Memory B cell (primary cell): Measurements from ENCODE around the gene PIK3C2G.

ENCODE experiments used
- ATAC-seq: fragments of 150-1000 bp; cut with Tn5 transposase; 2 replicates; pipeline ENCODE4 v1.10.0; 2021; ENCODE audit warnings: low read depth, mild to moderate bottlenecking, moderate library complexity
- DNase-seq, 2 donors: peaks; one replicate each; pipeline ENCODE4 v3.0.0; 2022; ENCODE audit warnings: low spot score in 2 of 2
- H3K27ac Mint-ChIP-seq: one replicate; pipeline ENCODE4 v1.8.0; 2022; ENCODE audit warnings: mild to moderate bottlenecking, moderate library complexity, mixed read lengths
- H3K27me3 Mint-ChIP-seq: one replicate; pipeline ENCODE4 v1.8.0; 2022; ENCODE audit warnings: mixed read lengths
- H3K36me3 Mint-ChIP-seq: one replicate; pipeline ENCODE4 v1.8.0; 2022; ENCODE audit warnings: mild to moderate bottlenecking, mixed read lengths
- H3K4me1 Mint-ChIP-seq: one replicate; pipeline ENCODE4 v1.8.0; 2022; ENCODE audit warnings: mixed read lengths
- H3K4me3 Mint-ChIP-seq: one replicate; pipeline ENCODE4 v1.8.0; 2022; ENCODE audit warnings: mild to moderate bottlenecking, moderate library complexity, mixed read lengths
- H3K9me3 Mint-ChIP-seq: one replicate; pipeline ENCODE4 v1.8.0; 2022; ENCODE audit warnings: mixed read lengths

The PIK3C2G gene

GRCh38 chr12:18629916-18630315 lies 368.6 kb downstream of the PIK3C2G start:
- no peak overlapping the region for H3K4me3 Mint-ChIP-seq
- no peaks in the 10 kb centered on the region for H3K27me3 Mint-ChIP-seq
- DNase-seq (no peak), ATAC-seq (no peak)
- peaks cover 13% of the 10 kb centered on the region for H3K9me3 Mint-ChIP-seq
- no peaks in the 10 kb centered on the region for H3K36me3 Mint-ChIP-seq
- no peak overlapping the region for H3K27ac Mint-ChIP-seq
- H3K4me1 Mint-ChIP-seq = no peaks in the 10 kb centered on the region

GRCh38 chr12:18631339-18631738 lies 370.0 kb downstream of the PIK3C2G start:
- no peak for ATAC-seq
- Mint-ChIP-seq H3K27ac (no peak overlapping the region), H3K9me3 (peaks cover 12% of the 10 kb centered on the region)

GRCh38 chr12:18632848-18633247 lies 371.5 kb downstream of the PIK3C2G start:
- Mint-ChIP-seq H3K27ac (no peak overlapping the region), H3K9me3 (peaks cover 9% of the 10 kb centered on the region), H3K36me3 (no peaks in the 10 kb centered on the region), H3K27me3 (no peaks in the 10 kb centered on the region), H3K4me1 (no peaks in the 10 kb centered on the region), H3K4me3 (no peak overlapping the region)
- ATAC-seq (no peak), DNase-seq (no peak)

More at GRCh38 chr12:18631339-18631738, 370.0 kb downstream of the PIK3C2G start:
- no peak for DNase-seq
- H3K27me3 Mint-ChIP-seq = no peaks in the 10 kb centered on the region
- H3K4me1 Mint-ChIP-seq = no peaks in the 10 kb centered on the region
- H3K4me3 Mint-ChIP-seq = no peak overlapping the region
- H3K36me3 Mint-ChIP-seq = no peaks in the 10 kb centered on the region

- H3K4me3 Mint-ChIP-seq = no peak overlapping the region
These were observed 373.1 kb downstream of the PIK3C2G start for GRCh38 chr12:18634382-18634781.

GRCh38 chr12:18640321-18640955 lies 379.1 kb downstream of the PIK3C2G start:
- ATAC-seq = no peak
- H3K27me3 Mint-ChIP-seq = no peaks in the 10 kb centered on the region
- no peak overlapping the region for H3K4me3 Mint-ChIP-seq
- no peak for DNase-seq
- H3K9me3 Mint-ChIP-seq = peaks cover 10% of the 10 kb centered on the region
- H3K36me3 Mint-ChIP-seq = no peaks in the 10 kb centered on the region
- H3K4me1 Mint-ChIP-seq = no peaks in the 10 kb centered on the region
- no peak overlapping the region for H3K27ac Mint-ChIP-seq

More at GRCh38 chr12:18634382-18634781, 373.1 kb downstream of the PIK3C2G start:
- Mint-ChIP-seq H3K27ac (no peak overlapping the region), H3K27me3 (no peaks in the 10 kb centered on the region), H3K9me3 (peaks cover 10% of the 10 kb centered on the region), H3K4me1 (no peaks in the 10 kb centered on the region), H3K36me3 (no peaks in the 10 kb centered on the region)
- DNase-seq = no peak
- no peak for ATAC-seq

DNA sequence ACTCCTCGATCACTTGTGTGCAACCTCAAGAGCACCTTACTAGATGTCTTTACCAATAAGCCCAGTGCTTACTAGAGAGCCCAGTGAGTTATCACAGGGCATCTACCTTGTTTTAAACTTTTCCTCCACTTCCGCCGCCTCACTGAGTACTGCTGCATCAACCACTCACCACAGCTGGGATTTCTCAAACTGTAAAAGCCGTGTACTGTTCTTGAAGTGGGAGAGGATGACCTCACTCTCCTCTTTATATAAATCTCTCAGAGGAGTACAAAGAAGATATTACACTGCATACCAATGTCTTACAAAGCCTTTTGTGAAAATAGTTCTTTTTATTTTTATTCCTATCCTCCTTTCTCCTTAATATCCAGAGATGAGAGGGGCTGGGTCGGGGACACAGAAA lies 382.4 kb downstream of the PIK3C2G start:
- Mint-ChIP-seq H3K4me1 (no peaks in the 10 kb centered on the region), H3K27ac (no peak overlapping the region), H3K27me3 (no peaks in the 10 kb centered on the region), H3K36me3 (no peaks in the 10 kb centered on the region), H3K4me3 (no peak overlapping the region), H3K9me3 (peaks cover 9% of the 10 kb centered on the region)
- no peak for ATAC-seq
- DNase-seq = no peak

GRCh38 chr12:18644564-18644963 lies 383.2 kb downstream of the PIK3C2G start:
- Mint-ChIP-seq H3K4me1 (no peaks in the 10 kb centered on the region), H3K27ac (no peak overlapping the region), H3K9me3 (peaks cover 12% of the 10 kb centered on the region), H3K27me3 (no peaks in the 10 kb centered on the region), H3K4me3 (no peak overlapping the region), H3K36me3 (no peaks in the 10 kb centered on the region)
- no peak for ATAC-seq
- DNase-seq = no peak

DNA sequence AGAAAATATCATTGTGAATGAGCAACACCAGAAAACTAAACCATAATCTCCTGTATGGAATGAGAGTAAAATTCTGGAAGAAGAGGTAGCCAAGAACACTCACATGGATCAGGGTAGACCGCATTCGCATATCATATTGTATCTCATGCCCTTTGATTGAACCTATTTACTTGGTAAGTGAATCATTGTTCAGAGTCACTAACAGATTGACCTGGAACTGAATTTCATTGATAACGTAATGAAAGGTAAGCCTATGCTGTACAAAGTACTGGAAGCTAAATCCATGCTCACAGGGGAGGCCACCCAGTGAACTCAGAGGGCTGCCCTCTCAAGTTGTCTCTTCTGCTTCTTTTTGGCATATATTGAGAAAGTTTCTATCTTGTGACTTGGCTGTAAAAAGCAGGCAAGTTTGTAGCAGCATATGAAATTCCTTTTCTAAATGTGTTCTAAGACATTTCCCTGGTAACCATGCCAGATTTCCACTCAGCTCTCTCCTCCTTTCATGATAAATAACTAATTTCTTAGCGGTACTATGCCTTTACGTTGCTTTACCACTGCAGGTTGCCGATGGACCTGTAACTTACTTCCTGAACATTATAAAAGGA lies 385.1 kb downstream of the PIK3C2G start:
- no peak overlapping the region for H3K4me3 Mint-ChIP-seq
- DNase-seq (no peak), ATAC-seq (no peak)
- no peak overlapping the region for H3K27ac Mint-ChIP-seq
- no peaks in the 10 kb centered on the region for H3K36me3 Mint-ChIP-seq
- no peaks in the 10 kb centered on the region for H3K4me1 Mint-ChIP-seq
- peaks cover 12% of the 10 kb centered on the region for H3K9me3 Mint-ChIP-seq
- H3K27me3 Mint-ChIP-seq = no peaks in the 10 kb centered on the region

DNA sequence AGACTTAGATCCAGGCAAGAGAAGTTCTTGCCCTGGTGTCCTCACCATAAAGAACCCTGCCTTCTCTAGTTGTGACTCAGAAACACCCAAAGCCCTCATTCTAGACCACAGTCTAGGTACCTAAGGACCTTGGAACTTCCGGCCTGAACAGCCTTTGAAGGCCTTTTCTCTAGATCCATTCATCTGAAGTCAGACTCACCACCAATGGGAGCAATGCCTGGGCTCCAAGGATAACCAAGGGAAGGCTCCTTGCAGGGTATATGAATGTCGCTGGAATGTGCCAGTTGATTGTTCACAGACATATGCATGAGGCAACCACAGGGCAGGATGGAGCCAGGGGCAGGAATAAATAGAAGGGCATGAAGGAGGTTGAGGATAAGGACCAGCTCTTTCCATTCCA lies 390.2 kb downstream of the PIK3C2G start:
- no peaks in the 10 kb centered on the region for H3K4me1 Mint-ChIP-seq
- no peaks in the 10 kb centered on the region for H3K27me3 Mint-ChIP-seq
- ATAC-seq = no peak

DNA sequence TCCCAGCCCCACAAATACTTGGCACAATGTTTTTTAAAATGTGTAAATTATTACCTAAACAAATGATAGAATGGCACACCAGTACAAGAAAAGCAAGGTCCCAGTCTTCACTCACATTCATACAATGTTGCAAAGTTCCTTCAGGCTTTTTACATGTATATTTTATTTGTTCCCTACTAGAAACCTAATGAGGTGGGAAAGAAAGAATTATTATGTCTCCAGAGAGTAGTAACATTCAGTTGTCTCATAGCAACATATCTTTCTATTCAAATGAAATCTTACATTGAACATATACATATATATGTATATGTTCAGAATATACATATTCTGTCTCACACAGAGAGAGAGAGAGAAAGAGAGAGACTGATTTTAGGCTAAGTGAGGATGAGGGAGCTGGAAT lies 391.3 kb downstream of the PIK3C2G start:
- Mint-ChIP-seq H3K27ac (no peak overlapping the region), H3K27me3 (no peaks in the 10 kb centered on the region), H3K36me3 (no peaks in the 10 kb centered on the region), H3K4me3 (no peak overlapping the region), H3K9me3 (peaks cover 13% of the 10 kb centered on the region), H3K4me1 (no peaks in the 10 kb centered on the region)
- ATAC-seq = no peak
- no peak for DNase-seq

More for the DNA sequence above, 390.2 kb downstream of the PIK3C2G start:
- Mint-ChIP-seq H3K36me3 (no peaks in the 10 kb centered on the region), H3K9me3 (peaks cover 11% of the 10 kb centered on the region), H3K27ac (no peak overlapping the region), H3K4me3 (no peak overlapping the region)
- no peak for DNase-seq

GRCh38 chr12:18653465-18653864 lies 392.1 kb downstream of the PIK3C2G start:
- Mint-ChIP-seq H3K4me3 (no peak overlapping the region), H3K9me3 (peaks cover 18% of the 10 kb centered on the region), H3K27ac (no peak overlapping the region), H3K36me3 (no peaks in the 10 kb centered on the region), H3K4me1 (no peaks in the 10 kb centered on the region), H3K27me3 (no peaks in the 10 kb centered on the region)
- no peak for DNase-seq
- no peak for ATAC-seq

GRCh38 chr12:18655351-18655750 lies 394.0 kb downstream of the PIK3C2G start:
- H3K4me1 Mint-ChIP-seq = no peaks in the 10 kb centered on the region
- H3K36me3 Mint-ChIP-seq = no peaks in the 10 kb centered on the region
- H3K9me3 Mint-ChIP-seq = peaks cover 13% of the 10 kb centered on the region

DNA sequence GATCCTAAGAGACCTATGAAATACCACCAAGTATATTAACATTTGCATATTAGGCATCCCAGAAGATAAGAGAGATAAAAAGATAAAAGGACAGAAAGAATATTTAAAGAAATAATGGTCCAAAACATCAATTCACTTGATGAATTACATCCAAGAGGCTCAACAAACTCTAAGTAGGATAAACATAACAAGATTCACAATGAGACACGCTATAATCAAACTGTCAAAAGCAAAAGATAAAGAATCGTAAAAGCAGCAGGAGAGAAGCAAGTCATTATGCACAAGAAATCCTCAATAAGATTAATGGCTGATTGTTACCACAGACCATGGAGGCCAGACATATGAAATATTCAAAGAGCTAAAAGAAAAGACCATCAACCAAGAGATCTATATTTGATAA lies 396.9 kb downstream of the PIK3C2G start:
- H3K27me3 Mint-ChIP-seq = no peaks in the 10 kb centered on the region
- H3K36me3 Mint-ChIP-seq = no peaks in the 10 kb centered on the region
- no peak overlapping the region for H3K4me3 Mint-ChIP-seq
- no peak for ATAC-seq
- no peak for DNase-seq
- peaks cover 13% of the 10 kb centered on the region for H3K9me3 Mint-ChIP-seq
- H3K27ac Mint-ChIP-seq = no peak overlapping the region
- no peaks in the 10 kb centered on the region for H3K4me1 Mint-ChIP-seq

More at GRCh38 chr12:18655351-18655750, 394.0 kb downstream of the PIK3C2G start:
- Mint-ChIP-seq H3K4me3 (no peak overlapping the region), H3K27me3 (no peaks in the 10 kb centered on the region), H3K27ac (no peak overlapping the region)
- DNase-seq = no peak
- ATAC-seq = no peak

GRCh38 chr12:18658829-18659228 lies 397.5 kb downstream of the PIK3C2G start:
- ATAC-seq (no peak), DNase-seq (no peak)
- no peak overlapping the region for H3K27ac Mint-ChIP-seq
- no peaks in the 10 kb centered on the region for H3K27me3 Mint-ChIP-seq
- no peaks in the 10 kb centered on the region for H3K4me1 Mint-ChIP-seq
- H3K9me3 Mint-ChIP-seq = peaks cover 14% of the 10 kb centered on the region
- no peaks in the 10 kb centered on the region for H3K36me3 Mint-ChIP-seq
- no peak overlapping the region for H3K4me3 Mint-ChIP-seq

DNA sequence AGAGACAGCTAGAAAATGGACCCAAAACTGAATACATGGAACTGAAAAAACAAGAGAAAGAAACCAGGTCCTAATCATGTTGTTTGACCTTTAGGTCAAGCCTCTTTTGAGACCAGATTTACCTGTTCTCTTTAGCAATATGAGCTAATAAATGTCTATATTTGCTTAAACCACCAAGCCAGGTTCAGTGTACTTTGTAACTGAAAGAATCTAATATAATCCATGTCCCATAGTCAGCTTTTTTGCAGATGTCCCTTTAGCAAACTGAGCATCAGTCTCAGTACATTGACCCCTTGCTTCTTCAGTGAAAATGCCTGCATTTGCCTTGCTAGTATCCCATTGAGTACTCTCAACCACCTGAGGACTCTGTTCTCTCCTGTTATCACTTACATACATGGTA lies 414.8 kb downstream of the PIK3C2G start:
- Mint-ChIP-seq H3K4me1 (no peaks in the 10 kb centered on the region), H3K27me3 (no peaks in the 10 kb centered on the region), H3K27ac (no peak overlapping the region), H3K9me3 (peaks cover 11% of the 10 kb centered on the region), H3K36me3 (no peaks in the 10 kb centered on the region), H3K4me3 (no peak overlapping the region)
- ATAC-seq (no peak), DNase-seq (no peak)
